8988T (cell line): ENCODE data around the gene ID4.

Source experiments
- DNase-seq: peaks from one replicate; pipeline ENCODE4 v3.0.0; 2011

Gene ID4

GRCh38 chr6:19864285-19864684 lies 27.1 kb downstream of the ID4 start:
- no peak for DNase-seq

- no peak for DNase-seq
Observed at GRCh38 chr6:19865178-19865577, 28.0 kb downstream of the ID4 start.

- DNase-seq, result no peak
Observed at GRCh38 chr6:19866173-19866984, 29.2 kb downstream of the ID4 start.

- no peak for DNase-seq
Observed at GRCh38 chr6:19866985-19867627, 29.9 kb downstream of the ID4 start.

- DNase-seq, result no peak
Observed at GRCh38 chr6:19869464-19869863, 32.3 kb downstream of the ID4 start.

- DNase-seq, result no peak
Observed at GRCh38 chr6:19870322-19870721, 33.2 kb downstream of the ID4 start.

- DNase-seq, result no peak
Observed at GRCh38 chr6:19873031-19873430, 35.9 kb downstream of the ID4 start.

- DNase-seq, result no peak
Observed at GRCh38 chr6:19876672-19877071, 39.5 kb downstream of the ID4 start.

GRCh38 chr6:19879663-19880062 lies 42.5 kb downstream of the ID4 start:
- no peak for DNase-seq

GRCh38 chr6:19880066-19880465 lies 42.9 kb downstream of the ID4 start:
- no peak for DNase-seq

- no peak for DNase-seq
Observed at GRCh38 chr6:19891451-19891850, 54.3 kb downstream of the ID4 start.
